MM.1S (cell line): ENCODE data around the gene MEG3.

Experiments used
- CTCF ChIP-seq: fragments of 300-600 bp; sonication (generic); IDR thresholded peaks from 2 replicates; pipeline ENCODE4 v1.5.1; 2016; ENCODE audit warnings: antibody characterized with exemption, low read length, mixed read lengths
- EZH2 ChIP-seq: fragments of 300-600 bp; sonication (generic); optimal IDR thresholded peaks from 2 replicates; pipeline ENCODE3; 2017; ENCODE audit warnings: low read depth, mild to moderate bottlenecking, antibody characterized with exemption, low read length, mixed read lengths

GRCh38 chr14:100900837-100901390 is 75.0 kb downstream of the MEG3 start:
- TF ChIP-seq CTCF (no peak), EZH2 (no peak)
